Measurements from ENCODE around the gene PRKAG1. TPM values are rescaled to one million over a fixed set of nuclear protein-coding genes. Genes with fewer than 3 reads are reported as not detected.

Gene PRKAG1
- total RNA-seq, 1 experiment from 2014 or later: 34.2 TPM

- H3K4me3 Mint-ChIP-seq (ENCODE audit: low read depth, unreplicated experiment): no peak overlapping the region
- no peaks in the 10 kb centered on the region for H3K4me1 Mint-ChIP-seq (ENCODE audit: low read depth, unreplicated experiment)
- H3K27me3 Mint-ChIP-seq (ENCODE audit: unreplicated experiment): no peaks in the 10 kb centered on the region
- TF ChIP-seq CTCF (IDR thresholded peaks at IDR 0.05; ENCODE audit: unreplicated experiment): no peak
- H3K27ac Mint-ChIP-seq (ENCODE audit: unreplicated experiment): no peak overlapping the region
- peaks cover 34% of the 10 kb centered on the region for H3K36me3 Mint-ChIP-seq (ENCODE audit: insufficient read depth, unreplicated experiment)
- no TSS peak for BruUV-seq (replicated peaks)
- no peak for DNase-seq
- intact Hi-C loops (cut with micrococcal nuclease; ENCODE audit: unreplicated experiment): no loop called here
- CTCF ChIA-PET: no interaction called here
- no peaks in the 10 kb centered on the region for H3K9me3 Mint-ChIP-seq (ENCODE audit: low read depth, unreplicated experiment)
Observed at GRCh38 chr12:49027846-49028555, 9.4 kb upstream of the PRKAG1 start.

GRCh38 chr12:49026678-49027480 lies 8.3 kb upstream of the PRKAG1 start:
- BruUV-seq (replicated peaks): no TSS peak
- CTCF ChIA-PET: no interaction called here
- TF ChIP-seq CTCF (IDR thresholded peaks at IDR 0.05; ENCODE audit: unreplicated experiment): no peak
- Mint-ChIP-seq H3K4me1 (ENCODE audit: low read depth, unreplicated experiment) (no peaks in the 10 kb centered on the region), H3K9me3 (ENCODE audit: low read depth, unreplicated experiment) (no peaks in the 10 kb centered on the region), H3K36me3 (ENCODE audit: insufficient read depth, unreplicated experiment) (peaks cover 40% of the 10 kb centered on the region), H3K4me3 (ENCODE audit: low read depth, unreplicated experiment) (no peak overlapping the region), H3K27ac (ENCODE audit: unreplicated experiment) (no peak overlapping the region), H3K27me3 (ENCODE audit: unreplicated experiment) (no peaks in the 10 kb centered on the region)
- intact Hi-C loops (cut with micrococcal nuclease; ENCODE audit: unreplicated experiment): no loop called here
- no peak for DNase-seq

- Mint-ChIP-seq H3K36me3 (ENCODE audit: insufficient read depth, unreplicated experiment) (peaks cover 37% of the 10 kb centered on the region), H3K4me1 (ENCODE audit: low read depth, unreplicated experiment) (no peaks in the 10 kb centered on the region), H3K27me3 (ENCODE audit: unreplicated experiment) (no peaks in the 10 kb centered on the region), H3K27ac (ENCODE audit: unreplicated experiment) (no peak overlapping the region), H3K4me3 (ENCODE audit: low read depth, unreplicated experiment) (no peak overlapping the region), H3K9me3 (ENCODE audit: low read depth, unreplicated experiment) (no peaks in the 10 kb centered on the region)
- CTCF ChIA-PET: no interaction called here
- DNase-seq: no peak
- BruUV-seq (replicated peaks): no TSS peak
- intact Hi-C loops (cut with micrococcal nuclease; ENCODE audit: unreplicated experiment): no loop called here
- no peak for TF ChIP-seq CTCF (IDR thresholded peaks at IDR 0.05; ENCODE audit: unreplicated experiment)
Observed at GRCh38 chr12:49026101-49026500, 7.5 kb upstream of the PRKAG1 start.

GRCh38 chr12:49025463-49025862 lies 6.9 kb upstream of the PRKAG1 start:
- no peaks in the 10 kb centered on the region for H3K4me1 Mint-ChIP-seq (ENCODE audit: low read depth, unreplicated experiment)
- DNase-seq: no peak
- H3K4me3 Mint-ChIP-seq (ENCODE audit: low read depth, unreplicated experiment): no peak overlapping the region
- H3K9me3 Mint-ChIP-seq (ENCODE audit: low read depth, unreplicated experiment): no peaks in the 10 kb centered on the region
- intact Hi-C loops (cut with micrococcal nuclease; ENCODE audit: unreplicated experiment): no loop called here
- no peaks in the 10 kb centered on the region for H3K27me3 Mint-ChIP-seq (ENCODE audit: unreplicated experiment)
- H3K36me3 Mint-ChIP-seq (ENCODE audit: insufficient read depth, unreplicated experiment): peaks cover 35% of the 10 kb centered on the region
- BruUV-seq (replicated peaks): no TSS peak
- TF ChIP-seq CTCF (IDR thresholded peaks at IDR 0.05; ENCODE audit: unreplicated experiment): no peak
- H3K27ac Mint-ChIP-seq (ENCODE audit: unreplicated experiment): no peak overlapping the region
- CTCF ChIA-PET: no interaction called here

All from Calu3 (cell line).